KG1 (cell line): Measurements from ENCODE around the gene NIPBL.
"Not testable (repeated sequence)": the region's sequence is repeated elsewhere in the genome, so short reads cannot be mapped to it uniquely, and the experiment has no call there.

Experiments used
- DNase-seq: peaks from one replicate; lab custom pipeline; 2025; lab: John Stamatoyannopoulos, UW

The NIPBL gene

GRCh38 chr5:37090781-37091180 is 214.2 kb downstream of the NIPBL start:
- no peak for DNase-seq

GRCh38 chr5:37093795-37094194 is 217.2 kb downstream of the NIPBL start:
- DNase-seq: not testable (repeated sequence)

GRCh38 chr5:37099267-37099666 is 222.7 kb downstream of the NIPBL start:
- not testable (repeated sequence) for DNase-seq

GRCh38 chr5:37103302-37103701 is 226.7 kb downstream of the NIPBL start:
- DNase-seq: no peak

- DNase-seq: no peak
These were observed 232.8 kb downstream of the NIPBL start for GRCh38 chr5:37109338-37109737.

- DNase-seq: no peak
These were observed 233.6 kb downstream of the NIPBL start for GRCh38 chr5:37110135-37110534.

GRCh38 chr5:37111426-37112382 is 235.1 kb downstream of the NIPBL start:
- peak; percentile 11 for DNase-seq

- DNase-seq: no peak
These were observed 235.9 kb downstream of the NIPBL start for GRCh38 chr5:37112383-37112991.
